NCI-H82 (cell line): ENCODE data around the gene GHRL.

Source experiments
- DNase-seq: peaks from one replicate; lab custom pipeline; 2025; lab: John Stamatoyannopoulos, UW

GHRL gene

DNA sequence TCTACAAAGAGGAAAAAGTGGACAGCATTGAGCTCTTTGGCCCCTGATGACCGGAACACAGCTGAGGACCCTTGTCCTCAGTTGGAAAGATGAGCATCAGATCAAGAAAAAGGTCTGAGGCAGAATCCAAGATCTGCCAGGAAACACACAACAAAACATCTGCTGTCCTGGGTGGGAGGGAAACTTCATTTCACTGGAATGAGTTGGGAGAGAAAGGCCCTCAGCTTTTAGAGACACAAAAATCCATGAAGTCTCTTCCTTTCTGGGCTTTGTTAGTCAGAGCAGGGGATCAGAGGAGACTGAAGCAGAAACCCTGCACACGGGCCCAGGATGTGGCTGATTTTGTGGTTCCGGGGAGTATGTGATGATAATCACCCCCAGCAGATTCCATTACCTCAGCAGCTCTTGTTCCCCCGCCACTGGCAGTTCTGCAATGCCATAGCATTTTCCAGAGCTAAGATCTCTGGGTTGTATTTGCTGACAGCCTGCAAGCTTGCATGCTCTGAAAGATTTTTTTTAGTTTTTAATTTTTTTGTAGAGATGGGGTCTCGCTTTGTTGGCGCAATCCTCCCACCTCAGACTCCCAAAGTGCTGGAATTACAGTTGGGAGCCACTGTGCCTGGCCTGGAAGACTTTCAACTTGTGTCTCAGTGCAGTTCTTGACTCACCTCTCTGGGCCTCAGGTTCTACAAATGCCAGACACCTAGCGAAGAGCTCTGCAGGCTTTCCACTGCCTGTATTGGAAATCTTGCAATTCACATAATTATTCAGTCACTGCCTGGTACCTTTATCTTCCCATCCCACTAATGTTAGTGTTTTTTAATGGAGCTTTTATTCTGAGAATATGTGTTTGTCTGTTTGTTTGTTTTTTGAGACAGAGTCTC lies 50.3 kb downstream of the GHRL start:
- DNase-seq, result no peak

DNA sequence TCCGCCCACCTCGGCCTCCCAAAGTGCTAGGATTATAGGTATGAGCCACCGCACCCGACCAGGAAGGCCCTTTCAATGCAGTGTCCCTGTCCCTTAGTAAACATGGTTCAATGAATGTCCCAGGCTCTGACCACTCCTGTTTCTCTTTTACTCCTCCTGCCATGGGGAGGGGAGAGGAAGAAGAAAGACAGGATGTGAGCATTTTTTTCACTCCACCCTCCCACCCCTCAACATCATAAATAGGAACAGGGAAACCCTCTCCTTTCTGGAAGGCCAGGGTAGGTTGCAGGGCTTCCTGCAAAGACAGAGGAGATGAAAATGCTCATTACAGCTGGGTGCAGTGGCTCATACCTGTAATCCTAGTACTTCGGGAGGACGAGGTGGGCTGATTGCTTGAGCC lies 51.9 kb downstream of the GHRL start:
- DNase-seq, result no peak

DNA sequence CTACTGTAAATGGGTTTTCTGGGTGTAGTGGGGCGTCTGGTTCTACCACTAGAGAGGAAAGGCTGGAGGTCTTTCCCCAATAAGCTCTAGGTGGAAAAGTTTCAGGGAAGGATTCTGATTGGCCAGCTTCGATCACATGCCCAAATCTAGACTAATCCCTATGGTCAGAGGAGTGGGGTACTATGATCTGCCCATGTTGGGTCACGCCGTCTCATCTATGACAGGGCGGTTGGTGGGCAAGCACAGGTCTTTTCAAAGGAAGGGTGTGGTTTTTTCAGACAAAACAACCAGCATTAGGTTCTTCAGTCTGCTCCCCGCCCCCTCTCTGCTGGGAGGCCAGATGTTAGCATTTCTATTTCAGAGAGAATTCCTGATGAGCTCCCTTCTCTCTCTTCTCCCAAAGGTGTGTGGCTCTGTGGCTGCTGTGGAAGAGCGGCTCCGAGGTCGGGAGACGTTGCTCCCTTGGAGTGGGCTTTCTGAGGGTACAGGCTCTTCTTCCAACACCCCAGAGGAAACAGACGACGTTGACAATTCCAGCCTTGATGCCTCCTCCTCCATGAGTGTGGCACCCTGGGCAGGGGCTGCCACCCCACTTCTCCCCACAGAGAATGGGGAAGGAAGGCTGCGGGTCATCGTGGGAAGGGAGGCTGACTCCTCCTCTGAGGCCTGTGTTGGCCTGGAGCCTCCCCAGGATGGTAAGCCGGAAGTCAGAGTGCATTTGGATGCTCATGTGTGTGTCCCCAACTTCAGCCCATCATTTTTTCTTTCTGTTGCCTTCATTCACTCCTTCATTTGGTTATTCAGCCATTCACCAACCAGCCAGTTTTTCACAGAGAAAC lies 54.2 kb downstream of the GHRL start:
- DNase-seq, result no peak
